NCI-H774 (cell line): Measurements from ENCODE around the gene HIRIP3.
"Not testable (repeated sequence)": the region's sequence is repeated elsewhere in the genome, so short reads cannot be mapped to it uniquely, and the experiment has no call there.

Source experiments
- DNase-seq: peaks from one replicate; lab custom pipeline; 2025; lab: John Stamatoyannopoulos, UW

Gene HIRIP3

GRCh38 chr16:30016555-30017276 is 21.3 kb upstream of the HIRIP3 start:
- DNase-seq: no peak

- not testable (repeated sequence) for DNase-seq
Measured at GRCh38 chr16:30015450-30015849, 20.0 kb upstream of the HIRIP3 start.

- DNase-seq: not testable (repeated sequence)
Measured at GRCh38 chr16:30012598-30012997, 17.2 kb upstream of the HIRIP3 start.

- DNase-seq: no peak
Measured at GRCh38 chr16:30011714-30012504, 16.5 kb upstream of the HIRIP3 start.

GRCh38 chr16:30010844-30011713 is 15.7 kb upstream of the HIRIP3 start, which contains the start of gene DOC2A:
Gene DOC2A (minus strand): TSS chr16:30011027. CDS start chr16:30010222, 805 bp downstream.
- DNase-seq: no peak

GRCh38 chr16:30009990-30010843 is 14.8 kb upstream of the HIRIP3 start:
- DNase-seq: no peak

GRCh38 chr16:30009085-30009862 is 13.9 kb upstream of the HIRIP3 start:
- no peak for DNase-seq

GRCh38 chr16:30007378-30007895 is 12.0 kb upstream of the HIRIP3 start:
- DNase-seq: no peak

GRCh38 chr16:30006659-30007377 is 11.4 kb upstream of the HIRIP3 start:
- no peak for DNase-seq

- no peak for DNase-seq
Measured at GRCh38 chr16:30006095-30006473, 10.7 kb upstream of the HIRIP3 start.

GRCh38 chr16:30005341-30006094 is 10.1 kb upstream of the HIRIP3 start:
- DNase-seq: no peak

GRCh38 chr16:30004811-30005242 is 9.4 kb upstream of the HIRIP3 start:
- no peak for DNase-seq

- no peak for DNase-seq
Measured at GRCh38 chr16:30004424-30004776, 9.0 kb upstream of the HIRIP3 start.

- DNase-seq: no peak
Measured at GRCh38 chr16:30003670-30004423, 8.4 kb upstream of the HIRIP3 start.

GRCh38 chr16:30002614-30003346 is 7.4 kb upstream of the HIRIP3 start:
- DNase-seq: no peak

GRCh38 chr16:30000735-30001631 is 5.6 kb upstream of the HIRIP3 start:
- no peak for DNase-seq
